HL-60 (cell line): ENCODE results near the gene MROH9.

Experiments
- DNase-seq, 2 experiments: peaks; one replicate each; pipeline ENCODE4 v3.0.0-alpha.2; 2010 to 2020; ENCODE audit warnings: low read depth in 1 of 2, low spot score in 1 of 2
- H3K27ac ChIP-seq: fragments of 250-450 bp; sonication (Bioruptor Pico); replicated peaks from 2 replicates; pipeline ENCODE4 v1.5.1; 2020; ENCODE audit warnings: mild to moderate bottlenecking, moderate library complexity
- H3K27me3 ChIP-seq: fragments of 250-450 bp; sonication (Bioruptor Pico); 2 replicates; pipeline ENCODE4 v1.5.1; 2021; ENCODE audit warnings: mild to moderate bottlenecking, moderate library complexity; ENCODE audit not compliant: insufficient read depth, poor library complexity, severe bottlenecking
- H3K4me3 ChIP-seq: replicated peaks from 2 replicates; pipeline ENCODE4 v1.5.1; 2011; ENCODE audit warnings: mild to moderate bottlenecking, control low read depth, low read length; ENCODE audit not compliant: insufficient read depth
- CTCF ChIP-seq: IDR thresholded peaks from one replicate; pipeline ENCODE4 v1.5.1; 2011; ENCODE audit warnings: low read length, control low read depth, inconsistent platforms; ENCODE audit not compliant: insufficient read depth
- GABPA ChIP-seq: IDR thresholded peaks from 2 replicates; pipeline ENCODE4 v1.6.1; 2012; ENCODE audit warnings: low read depth
- POLR2AphosphoS5 ChIP-seq: IDR thresholded peaks from 2 replicates; pipeline ENCODE4 v1.6.1; 2012; ENCODE audit warnings: low read depth
- REST ChIP-seq: IDR thresholded peaks from 2 replicates; pipeline ENCODE4 v1.6.1; 2012; ENCODE audit warnings: low read depth; ENCODE audit not compliant: insufficient replicate concordance
- SPI1 ChIP-seq: IDR thresholded peaks from 2 replicates; pipeline ENCODE4 v1.6.1; 2012; ENCODE audit warnings: low read depth, mild to moderate bottlenecking, borderline replicate concordance

Gene MROH9

DNA sequence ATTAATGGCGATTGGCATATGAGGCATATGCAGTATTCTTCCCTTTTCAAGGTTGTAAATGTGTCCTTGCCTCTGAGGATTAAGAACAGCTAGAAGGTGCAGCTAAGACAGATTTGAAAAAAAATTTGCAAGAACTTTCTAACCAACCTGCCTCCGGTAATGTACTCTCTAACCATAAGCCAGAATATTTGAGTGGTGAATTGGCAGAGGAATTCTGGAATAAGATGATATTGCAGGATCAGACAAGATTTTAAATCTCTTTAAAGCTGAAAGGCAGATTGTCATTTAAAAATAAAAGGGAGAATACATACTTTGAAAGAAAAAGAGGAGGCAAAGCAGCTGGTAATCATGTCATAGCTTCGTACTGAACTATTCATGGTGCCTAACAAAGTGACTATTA, 29.2 kb downstream of the MROH9 start:
- H3K27ac ChIP-seq = no peak overlapping the region
- TF ChIP-seq SPI1 = no peak
- TF ChIP-seq CTCF = no peak
- TF ChIP-seq REST = no peak
- TF ChIP-seq GABPA = no peak
- no peak for TF ChIP-seq POLR2AphosphoS5
- peaks cover 3% of the 10 kb centered on the region for H3K27me3 ChIP-seq
- no peak for DNase-seq
- H3K4me3 ChIP-seq = no peak overlapping the region

DNA sequence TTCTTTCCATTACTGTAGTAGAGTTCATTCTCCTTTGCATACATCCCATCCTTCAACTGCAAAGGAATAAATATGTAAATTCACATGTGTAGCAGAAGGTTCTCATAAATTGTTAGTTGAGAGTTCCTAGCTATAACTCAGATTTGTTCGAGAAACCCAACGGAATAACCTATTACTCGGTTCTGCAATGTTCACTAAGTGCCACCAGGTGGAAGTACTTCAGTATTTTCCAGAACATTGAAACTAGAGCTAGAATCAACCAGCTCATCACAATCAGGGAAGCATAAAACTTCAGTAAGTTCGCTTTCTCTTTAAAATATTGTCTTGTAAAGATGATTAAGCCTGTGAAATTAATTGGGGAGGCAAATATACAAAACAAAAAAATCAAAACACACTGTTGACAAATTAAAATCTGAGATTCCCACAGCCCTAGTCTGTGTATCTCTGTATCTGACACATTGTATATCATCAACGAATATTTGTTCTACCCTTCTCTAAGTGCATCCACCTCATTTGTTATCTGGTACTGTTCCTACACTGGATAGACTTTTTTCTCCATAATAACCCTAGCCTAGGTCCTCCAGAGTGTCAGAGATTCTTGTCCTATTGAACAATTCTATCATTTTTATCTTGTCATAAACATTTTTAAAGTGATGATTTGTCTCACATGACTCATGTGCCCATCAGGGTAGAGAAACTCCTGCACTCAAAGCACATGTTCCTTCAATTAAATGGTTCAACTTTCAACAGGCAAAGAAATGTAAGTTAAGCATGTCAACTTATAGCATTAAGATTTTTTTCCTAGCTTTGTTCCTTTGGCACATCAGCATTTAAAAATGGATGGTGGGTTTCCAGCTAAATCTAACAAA, 31.9 kb downstream of the MROH9 start:
- DNase-seq = no peak
- TF ChIP-seq CTCF = peak; percentile 2
- no peak for TF ChIP-seq GABPA
- H3K27me3 ChIP-seq = peaks cover 3% of the 10 kb centered on the region

DNA sequence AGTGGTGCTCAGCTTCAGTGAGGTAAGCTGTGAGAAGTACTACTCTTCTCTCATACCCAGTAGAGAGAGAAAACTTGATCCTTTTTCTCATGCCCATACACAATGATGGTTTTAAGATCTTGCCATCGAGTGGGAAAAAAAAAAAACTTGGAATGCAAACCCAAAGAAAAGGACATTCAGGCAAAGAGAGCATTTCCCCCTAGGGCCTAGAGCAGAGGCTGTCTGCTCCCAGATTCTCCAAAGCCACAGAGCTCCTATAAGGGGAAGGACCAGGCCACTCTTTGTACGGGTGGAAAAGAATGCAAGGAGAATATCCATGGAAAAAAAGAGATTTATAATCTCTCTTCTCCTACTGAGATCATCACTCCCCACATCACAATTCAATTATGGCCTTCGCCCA, 34.9 kb downstream of the MROH9 start:
- TF ChIP-seq POLR2AphosphoS5 (no peak), CTCF (no peak), SPI1 (no peak), REST (no peak), GABPA (no peak)
- Histone ChIP-seq H3K4me3 (no peak overlapping the region), H3K27me3 (peaks cover 3% of the 10 kb centered on the region), H3K27ac (no peak overlapping the region)
- DNase-seq = no peak

More for the DNA sequence above, 31.9 kb downstream of the MROH9 start:
- Histone ChIP-seq H3K4me3 (no peak overlapping the region), H3K27ac (no peak overlapping the region)
